H1 (cell line): ENCODE measurements around the gene ZNF699. TPM values are rescaled to one million over a fixed set of nuclear protein-coding genes. Genes with fewer than 3 reads are reported as not detected.

ENCODE experiments used
- CTCF ChIA-PET: fragments of 300-600 bp; sonication (Branson Sonifier 250); formaldehyde crosslinking; loops from one replicate; lab custom pipeline; 2021; ENCODE audit not compliant: partially characterized antibody; lab: Charles Lee
- POLR2A ChIA-PET: fragments of 300-600 bp; sonication (Branson Sonifier 250); formaldehyde crosslinking; loops from one replicate; lab custom pipeline; 2021; ENCODE audit warnings: inconsistent platforms; ENCODE audit not compliant: partially characterized antibody; lab: Charles Lee
- DNase-seq, 2 experiments: peaks; one replicate each; pipeline versions ENCODE4 v3.0.0 to v3.0.0-alpha.2; 2010 to 2022; ENCODE audit warnings: low spot score in 2 of 2, low read depth in 1 of 2, mixed read lengths in 1 of 2
- FAIRE-seq: peaks from 2 replicates; lab custom pipeline; 2011; peaks lifted over from hg19 to GRCh38; lab: Jason Lieb, UNC
- H2AFZ ChIP-seq: 2 replicates; pipeline ENCODE4 v1.8.1; 2012; ENCODE audit warnings: low read length, inconsistent platforms
- H2AK5ac ChIP-seq: 2 replicates; pipeline ENCODE4 v1.6.1; 2013; ENCODE audit warnings: low read depth, low read length
- H2BK120ac ChIP-seq: replicated peaks from 2 replicates; pipeline ENCODE3; 2013; ENCODE audit warnings: low read depth, low read length, inconsistent platforms
- H2BK12ac ChIP-seq: 2 replicates; pipeline ENCODE4 v1.6.1; 2013; ENCODE audit warnings: low read depth, low read length
- H2BK15ac ChIP-seq: 2 replicates; pipeline ENCODE4 v1.6.1; 2013; ENCODE audit warnings: low read length
- H2BK20ac ChIP-seq: 2 replicates; pipeline ENCODE4 v1.6.1; 2013; ENCODE audit warnings: low read length
- H2BK5ac ChIP-seq: 2 replicates; pipeline ENCODE4 v1.6.1; 2013; ENCODE audit warnings: low read depth, low read length
- H3K14ac ChIP-seq: 2 replicates; pipeline ENCODE4 v1.6.1; 2013; ENCODE audit warnings: inconsistent platforms; ENCODE audit not compliant: insufficient read length
- H3K18ac ChIP-seq: 2 replicates; pipeline ENCODE4 v1.6.1; 2013; ENCODE audit warnings: low read length; ENCODE audit errors: extremely low read depth
- H3K23ac ChIP-seq: 2 replicates; pipeline ENCODE4 v1.6.1; 2013; ENCODE audit warnings: inconsistent platforms; ENCODE audit not compliant: insufficient read length
- H3K23me2 ChIP-seq: 2 replicates; pipeline ENCODE4 v1.6.1; 2013; ENCODE audit warnings: low read depth, low read length
- H3K27ac ChIP-seq: 2 replicates; pipeline ENCODE4 v1.6.1; 2011; ENCODE audit warnings: low read depth, low read length, inconsistent platforms
- H3K27me3 ChIP-seq, 4 experiments: replicated peaks in 1 of 4; 1 replicate in 1 of 4; 2 replicates in 3 of 4; pipeline versions ENCODE4 v1.6.1 to v1.8.1; 2011 to 2013; ENCODE audit warnings: low read length in 3 of 4, mild to moderate bottlenecking in 3 of 4, inconsistent platforms in 2 of 4, mixed read lengths in 2 of 4, moderate library complexity in 1 of 4; ENCODE audit not compliant: control insufficient read depth in 3 of 4, insufficient read depth in 3 of 4; ENCODE audit errors: extremely low read depth in 1 of 4
- H3K36me3 ChIP-seq, 4 experiments: 2 replicates each; pipeline versions ENCODE4 v1.6.1 to v1.8.1; 2011 to 2013; ENCODE audit warnings: mild to moderate bottlenecking in 4 of 4, low read length in 3 of 4, moderate library complexity in 2 of 4, control low read depth in 1 of 4, inconsistent platforms in 1 of 4; ENCODE audit not compliant: insufficient read depth in 4 of 4, control insufficient read depth in 2 of 4
- H3K4ac ChIP-seq: replicated peaks from 2 replicates; pipeline ENCODE3; 2013; ENCODE audit warnings: low read length, low read depth, mixed read lengths, inconsistent platforms; ENCODE audit not compliant: insufficient read length
- H3K4me1 ChIP-seq, 4 experiments: replicated peaks in 1 of 4; 1 replicate in 1 of 4; 2 replicates in 3 of 4; pipeline versions ENCODE4 v1.6.1 to v1.8.1; 2011 to 2013; ENCODE audit warnings: low read length in 3 of 4, inconsistent platforms in 2 of 4, mixed read lengths in 1 of 4; ENCODE audit not compliant: insufficient read depth in 4 of 4, control insufficient read depth in 3 of 4
- H3K4me2 ChIP-seq, 2 experiments: 2 replicates each; pipeline versions ENCODE4 v1.6.1 to v1.8.1; 2011 to 2013; ENCODE audit warnings: low read depth in 2 of 2, low read length in 2 of 2, control low read depth in 1 of 2, inconsistent platforms in 1 of 2, mild to moderate bottlenecking in 1 of 2; ENCODE audit not compliant: insufficient read depth in 1 of 2
- H3K4me3 ChIP-seq, 4 experiments: fragments of 200-600, 300-600 bp in 1 of 4; sonication (generic), shearing (Covaris generic), sonication (Bioruptor Twin) in 1 of 4; 2 replicates each; pipeline versions ENCODE4 v1.5.1 to v1.8.1; 2011 to 2016; ENCODE audit warnings: low read length in 4 of 4, low read depth in 3 of 4, control low read depth in 2 of 4, inconsistent platforms in 2 of 4, mild to moderate bottlenecking in 2 of 4, mixed read lengths in 1 of 4, moderate library complexity in 1 of 4; ENCODE audit not compliant: insufficient read depth in 2 of 4; ENCODE audit errors: extremely low read depth in 1 of 4
- H3K56ac ChIP-seq: replicated peaks from 2 replicates; pipeline ENCODE3; 2013; ENCODE audit warnings: low read depth, mild to moderate bottlenecking, mixed read lengths, low read length, inconsistent platforms; ENCODE audit not compliant: insufficient read length
- H3K79me1 ChIP-seq: 2 replicates; pipeline ENCODE4 v1.6.1; 2013; ENCODE audit warnings: low read depth, low read length, control low read depth
- H3K79me2 ChIP-seq, 2 experiments: 2 replicates each; pipeline versions ENCODE4 v1.6.1 to v1.8.1; 2012 to 2013; ENCODE audit warnings: low read length in 2 of 2, mild to moderate bottlenecking in 2 of 2, inconsistent platforms in 1 of 2; ENCODE audit not compliant: insufficient read depth in 2 of 2, control insufficient read depth in 1 of 2
- H3K9ac ChIP-seq, 4 experiments: replicated peaks in 1 of 4; 1 replicate in 1 of 4; 2 replicates in 3 of 4; pipeline versions ENCODE4 v1.6.1 to v1.8.1; 2011 to 2013; ENCODE audit warnings: low read depth in 3 of 4, low read length in 3 of 4, control low read depth in 2 of 4, mild to moderate bottlenecking in 2 of 4, moderate library complexity in 2 of 4, inconsistent platforms in 1 of 4; ENCODE audit errors: extremely low read depth in 1 of 4
- H3K9me3 ChIP-seq, 2 experiments: 2 replicates each; pipeline versions ENCODE4 v1.6.1 to v1.8.1; 2012 to 2013; ENCODE audit warnings: mild to moderate bottlenecking in 2 of 2, moderate library complexity in 2 of 2, control low read depth in 1 of 2, inconsistent platforms in 1 of 2, low read depth in 1 of 2, low read length in 1 of 2, mixed read lengths in 1 of 2; ENCODE audit not compliant: insufficient read depth in 2 of 2
- H4K20me1 ChIP-seq, 2 experiments: replicated peaks in 1 of 2; 2 replicates each; pipeline versions ENCODE3 to v1.8.1; 2011 to 2013; ENCODE audit warnings: inconsistent platforms in 2 of 2, low read length in 2 of 2, mild to moderate bottlenecking in 1 of 2; ENCODE audit not compliant: insufficient read depth in 2 of 2, control insufficient read depth in 1 of 2
- H4K5ac ChIP-seq: 2 replicates; pipeline ENCODE4 v1.6.1; 2013; ENCODE audit warnings: low read length, low read depth, mixed read lengths, inconsistent platforms; ENCODE audit not compliant: insufficient read length
- H4K8ac ChIP-seq: 2 replicates; pipeline ENCODE4 v1.8.0; 2013; ENCODE audit warnings: mild to moderate bottlenecking, moderate library complexity, low read length, inconsistent platforms; ENCODE audit not compliant: insufficient read depth; ENCODE audit errors: extremely low read depth
- H4K91ac ChIP-seq: replicated peaks from 2 replicates; pipeline ENCODE3; 2013; ENCODE audit warnings: low read length, mixed read lengths, inconsistent platforms; ENCODE audit not compliant: insufficient read length
- BCL11A ChIP-seq, 2 experiments: IDR thresholded peaks; one replicate each; pipeline ENCODE4 v1.6.1; 2011; ENCODE audit warnings: low read depth in 2 of 2, low read length in 2 of 2, mild to moderate bottlenecking in 2 of 2
- BRCA1 ChIP-seq: IDR thresholded peaks from 2 replicates; pipeline ENCODE4 v1.6.1; 2012; ENCODE audit warnings: low read depth, low read length, improper control_type of control experiment
- CHD1 ChIP-seq: IDR thresholded peaks from 2 replicates; pipeline ENCODE4 v1.6.1; 2012; ENCODE audit warnings: low read depth, low read length, improper control_type of control experiment
- FOSL1 ChIP-seq: IDR thresholded peaks from 2 replicates; pipeline ENCODE4 v1.6.1; 2011; ENCODE audit warnings: mild to moderate bottlenecking, low read depth, low read length, moderate library complexity; ENCODE audit not compliant: insufficient read depth
- HDAC6 ChIP-seq: IDR thresholded peaks from one replicate; pipeline ENCODE4 v1.7.1; 2012; ENCODE audit warnings: low read depth, mild to moderate bottlenecking, inconsistent platforms, low read length, moderate library complexity
- JUND ChIP-seq: IDR thresholded peaks from 2 replicates; pipeline ENCODE4 v1.6.1; 2011; ENCODE audit warnings: mild to moderate bottlenecking, improper control_type of control experiment, low read length
- RAD21 ChIP-seq, 2 experiments: IDR thresholded peaks in 1 of 2; conservative IDR thresholded peaks in 1 of 2; 2 replicates each; pipeline ENCODE4 v1.6.1; 2011; ENCODE audit warnings: low read depth in 2 of 2, low read length in 2 of 2, improper control_type of control experiment in 1 of 2, inconsistent platforms in 1 of 2, mild to moderate bottlenecking in 1 of 2, moderate library complexity in 1 of 2
- RXRA ChIP-seq: IDR thresholded peaks from 2 replicates; pipeline ENCODE4 v1.6.1; 2011; ENCODE audit warnings: low read depth, mild to moderate bottlenecking, low read length, moderate library complexity; ENCODE audit not compliant: insufficient read depth
- SAP30 ChIP-seq: fragments of 300-600 bp; sonication (generic); IDR thresholded peaks from 2 replicates; pipeline ENCODE4 v1.7.1; 2012; ENCODE audit warnings: low read length, moderate library complexity, mild to moderate bottlenecking, inconsistent platforms; ENCODE audit not compliant: insufficient read depth, insufficient replicate concordance
- SIN3A ChIP-seq, 2 experiments: IDR thresholded peaks in 1 of 2; conservative IDR thresholded peaks in 1 of 2; 2 replicates each; pipeline ENCODE4 v1.6.1; 2011 to 2012; ENCODE audit warnings: low read length in 2 of 2, improper control_type of control experiment in 1 of 2, low read depth in 1 of 2, mild to moderate bottlenecking in 1 of 2
- SP1 ChIP-seq: IDR thresholded peaks from 2 replicates; pipeline ENCODE4 v1.6.1; 2011; ENCODE audit warnings: low read depth, low read length
- SRF ChIP-seq: IDR thresholded peaks from 2 replicates; pipeline ENCODE4 v1.6.1; 2011; ENCODE audit warnings: mild to moderate bottlenecking, low read depth, low read length, moderate library complexity
- SUZ12 ChIP-seq: fragments of 200-600 bp; sonication (generic); IDR thresholded peaks from 2 replicates; pipeline ENCODE4 v1.6.1; 2012; ENCODE audit warnings: mild to moderate bottlenecking, inconsistent platforms, low read length, moderate library complexity, mixed read lengths
- TAF1 ChIP-seq: IDR thresholded peaks from 2 replicates; pipeline ENCODE4 v1.6.1; 2011; ENCODE audit warnings: mild to moderate bottlenecking, low read depth, low read length
- TCF12 ChIP-seq: IDR thresholded peaks from 2 replicates; pipeline ENCODE4 v1.6.1; 2011; ENCODE audit warnings: low read depth, mild to moderate bottlenecking, low read length
- WGBS, 2 experiments: shearing (Covaris generic) in 1 of 2; methylation state at CpG; one replicate each; pipeline versions ENCODE4 v1.1.6 to v1.1.7; 2013 to 2015; ENCODE audit warnings: low lambda C conversion rate in 2 of 2, mixed read lengths in 2 of 2, inconsistent platforms in 1 of 2, low coverage in 1 of 2, missing lambda C conversion rate in 1 of 2; ENCODE audit not compliant: insufficient replicate concordance in 2 of 2, insufficient coverage in 1 of 2, insufficient read length in 1 of 2; ENCODE audit errors: extremely low coverage in 1 of 2, missing lambda C conversion rate in 1 of 2; 5-methylcytosine and 5-hydroxymethylcytosine counted together
- polyA plus RNA-seq, 7 experiments: library from polyadenylated mRNA; depleted of rRNA in 3 of 7; stranded (reverse) in 5 of 7; unstranded in 2 of 7; fragments of >200 nt in 5 of 7; fragments of 200-250 nt in 2 of 7; gene quantifications; 1 replicate in 5 of 7; 2 replicates in 1 of 7; 4 replicates in 1 of 7; pipeline versions ENCODE4 v1.2.1 to v1.2.3, GENCODE V29; 2011 to 2013; ENCODE audit warnings: missing spikeins in 2 of 7, mixed read lengths in 2 of 7
- total RNA-seq: library from RNA; stranded (reverse); fragmentation: NEBNext Ultra II Directional; extraction: Animal tissue kit (Norgen Biotek cat#: 25700); gene quantifications from 2 replicates; pipeline ENCODE4 v1.2.1, GENCODE V29; 2021

The ZNF699 gene
- total and polyA plus RNA-seq, 2 of the 8 experiments (the other 6 are each of a cell fraction or from before 2014, with no cell fraction given): 1.00 to 3.3 TPM

DNA sequence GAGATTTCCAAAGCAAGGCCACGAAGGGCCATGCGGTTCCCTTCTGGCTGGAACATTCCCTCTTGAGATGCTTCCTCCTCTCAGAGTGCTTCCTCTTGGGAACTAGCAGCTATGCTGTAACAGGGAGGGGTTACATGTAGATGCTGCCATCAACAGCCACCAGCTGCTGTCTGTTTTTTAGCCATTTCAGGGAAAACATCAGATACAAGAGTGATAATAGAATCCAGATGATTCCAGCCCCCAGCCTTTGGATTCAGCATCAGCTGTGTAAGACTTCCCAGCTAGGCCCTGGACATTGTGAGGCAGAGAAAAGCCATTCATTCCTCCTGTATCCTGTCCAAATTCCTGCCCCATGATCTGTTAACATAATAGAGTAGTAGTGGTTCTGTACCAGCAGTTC, 45.0 kb upstream of the ZNF699 start:
- 97% methylated on average over 2 of the region's 2 CpGs; no CpG with 5 or more reads in 1 of the 2 experiments for WGBS, 2 experiments
- Histone ChIP-seq H3K56ac (no peak overlapping the region), H3K9me3 (peaks cover 37 to 51% of the 10 kb centered on the region in 2 experiments)
- TF ChIP-seq RAD21 (IDR thresholded peaks at IDR 0.05 in 1 of 2, conservative IDR thresholded peaks at IDR 0.05 in 1 of 2; ENCODE audit: low read depth in 2 of 2, low read length in 2 of 2) (no peak), HDAC6 (no peak), RXRA (no peak), SAP30 (no peak), BCL11A (IDR thresholded peaks at IDR 0.05; ENCODE audit: low read depth in 2 of 2, low read length in 2 of 2) (no peak), SIN3A (conservative IDR thresholded peaks at IDR 0.05 in 1 of 2, IDR thresholded peaks at IDR 0.05 in 1 of 2; ENCODE audit: low read depth in 1 of 2, low read length in 2 of 2) (no peak), FOSL1 (no peak), SP1 (no peak), TAF1 (no peak), BRCA1 (no peak), SRF (no peak), SUZ12 (no peak), TCF12 (no peak), JUND (no peak), CHD1 (no peak)

More for the DNA sequence above, 45.0 kb upstream of the ZNF699 start:
- no peak overlapping the region for H2BK15ac ChIP-seq
- no peaks in the 10 kb centered on the region for H3K23me2 ChIP-seq
- peaks cover 0 to 19% (median 0%) of the 10 kb centered on the region in 4 experiments; a peak in 3 of 8 replicates for H3K36me3 ChIP-seq
- H3K79me1 ChIP-seq: no peaks in the 10 kb centered on the region
- ChIA-PET POLR2A (interaction anchor here (0.6 kb wide), 1 partner anchor 1304 kb away, joined by 3 read pairs; no protein-coding TSS in a partner anchor), CTCF (no interaction called here)
- no peaks in the 10 kb centered on the region for H3K4me1 ChIP-seq
- no peak overlapping the region for H2BK12ac ChIP-seq
- H4K8ac ChIP-seq: no peak overlapping the region
- no peak overlapping the region for H3K14ac ChIP-seq
- H3K4me3 ChIP-seq: no peak overlapping the region
- no peak overlapping the region for H2BK5ac ChIP-seq
- H3K23ac ChIP-seq: no peak overlapping the region
- no peak overlapping the region for H4K5ac ChIP-seq
- H2BK20ac ChIP-seq: no peak overlapping the region
- no peaks in the 10 kb centered on the region for H4K20me1 ChIP-seq
- no peaks in the 10 kb centered on the region for H3K27me3 ChIP-seq
- no peak overlapping the region for H3K9ac ChIP-seq
- H3K4me2 ChIP-seq: no peak overlapping the region
- no peaks in the 10 kb centered on the region for H3K79me2 ChIP-seq
- DNase-seq (no peak), FAIRE-seq (no peak)
- no peak overlapping the region for H3K27ac ChIP-seq
- H2AK5ac ChIP-seq: no peak overlapping the region
- no peak overlapping the region for H2AFZ ChIP-seq
- no peak overlapping the region for H4K91ac ChIP-seq
- H3K18ac ChIP-seq: no peak overlapping the region
- H3K4ac ChIP-seq: no peak overlapping the region
- no peak overlapping the region for H2BK120ac ChIP-seq
